GM18870 (cell line): ENCODE data around the gene LRRC8E.

ENCODE experiments used
- ATAC-seq: cut with Tn5 transposase; IDR thresholded peaks from one replicate; pipeline ENCODE4 v1.9.1; 2021; ENCODE audit warnings: moderate library complexity; ENCODE audit not compliant: unreplicated experiment

LRRC8E gene

GRCh38 chr19:7888145-7888825, at the start of gene LRRC8E:
TSS of gene LRRC8E (plus strand) at chr19:7888510. CDS start at chr19:7895604, 7,094 bp downstream.
- no peak for ATAC-seq

DNA sequence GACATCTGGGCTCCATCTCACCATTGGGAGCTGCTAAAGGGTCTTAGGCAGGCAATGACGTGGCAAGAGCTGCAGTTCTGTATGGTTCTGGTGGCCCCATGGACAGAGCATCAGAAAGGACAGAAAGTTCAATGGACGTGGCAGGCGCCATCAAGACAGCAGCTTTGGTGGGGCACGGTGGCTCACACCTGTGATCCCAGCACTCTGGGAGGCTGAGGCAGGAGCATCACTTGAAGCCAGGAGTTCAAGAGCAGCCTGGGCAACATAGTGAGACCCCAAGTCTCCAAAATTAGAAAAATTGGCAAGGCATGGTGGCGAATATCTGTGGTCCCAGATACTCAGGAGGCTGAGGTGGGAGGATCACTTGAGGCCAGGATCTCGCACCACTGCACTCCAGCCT, 48.8 kb upstream of the LRRC8E start:
- no peak for ATAC-seq

DNA sequence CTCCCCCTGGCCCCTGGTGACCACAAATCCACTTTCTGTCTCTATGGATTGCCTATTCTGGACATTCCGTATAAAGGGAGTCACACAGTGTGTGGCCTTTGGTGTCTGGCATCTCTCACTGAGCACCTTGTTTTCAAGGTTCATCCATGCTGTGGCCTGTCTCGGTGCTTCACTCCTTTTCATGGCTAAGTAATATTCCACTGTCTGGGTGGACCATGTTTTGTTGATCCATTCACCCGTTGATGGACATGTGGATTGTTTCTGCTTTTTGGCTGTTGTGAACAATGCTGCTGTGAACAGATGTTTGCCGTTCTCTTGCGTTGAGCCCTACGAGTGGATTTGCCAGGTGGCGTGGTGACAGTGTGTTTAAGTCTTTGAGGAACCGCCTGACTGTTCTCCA, 47.7 kb upstream of the LRRC8E start:
- ATAC-seq, result no peak

- no peak for ATAC-seq
Measured at GRCh38 chr19:7841751-7842660, 46.3 kb upstream of the LRRC8E start.

- no peak for ATAC-seq
Measured at GRCh38 chr19:7842661-7843294, 45.5 kb upstream of the LRRC8E start.

DNA sequence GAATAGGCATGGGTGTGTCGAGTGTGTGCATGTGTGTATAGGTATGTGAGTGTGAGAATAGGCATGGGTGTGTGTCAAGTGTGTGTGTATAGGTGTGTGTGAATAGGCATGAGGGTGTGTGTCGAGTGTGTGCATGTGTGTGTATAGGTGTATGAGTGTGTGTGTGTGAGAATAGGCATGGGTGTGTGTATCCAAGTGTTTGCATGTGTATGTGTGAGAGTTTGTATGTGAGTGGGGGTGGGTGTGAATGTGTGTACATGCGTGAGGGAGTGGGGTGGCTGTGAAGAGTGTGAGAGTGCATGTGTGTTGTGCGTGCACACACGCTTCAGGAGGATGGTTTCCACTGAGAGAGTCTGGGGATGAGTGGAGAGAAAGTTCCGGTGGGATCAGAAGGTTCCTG, 44.8 kb upstream of the LRRC8E start:
- ATAC-seq, result no peak

DNA sequence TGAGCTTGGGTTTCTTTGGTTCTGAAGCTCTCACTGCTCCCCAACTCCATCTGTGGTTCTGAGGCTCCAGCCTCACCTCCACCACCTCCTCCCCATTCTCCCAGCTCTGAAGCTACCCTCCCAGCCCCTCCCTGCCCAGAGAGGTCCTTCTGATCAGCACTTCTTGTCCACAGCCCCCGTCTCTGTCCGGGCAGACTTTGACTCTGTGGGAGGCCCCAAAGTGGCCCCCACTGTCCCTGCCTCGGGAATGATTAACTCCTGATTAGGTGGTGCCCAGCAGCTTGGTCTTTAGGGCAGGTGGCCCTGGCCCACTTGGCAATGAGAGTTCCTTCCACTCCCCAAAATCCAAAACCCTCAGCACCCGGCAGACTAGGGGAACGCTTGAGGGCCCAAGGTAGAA, 43.9 kb upstream of the LRRC8E start:
- ATAC-seq, result no peak

DNA sequence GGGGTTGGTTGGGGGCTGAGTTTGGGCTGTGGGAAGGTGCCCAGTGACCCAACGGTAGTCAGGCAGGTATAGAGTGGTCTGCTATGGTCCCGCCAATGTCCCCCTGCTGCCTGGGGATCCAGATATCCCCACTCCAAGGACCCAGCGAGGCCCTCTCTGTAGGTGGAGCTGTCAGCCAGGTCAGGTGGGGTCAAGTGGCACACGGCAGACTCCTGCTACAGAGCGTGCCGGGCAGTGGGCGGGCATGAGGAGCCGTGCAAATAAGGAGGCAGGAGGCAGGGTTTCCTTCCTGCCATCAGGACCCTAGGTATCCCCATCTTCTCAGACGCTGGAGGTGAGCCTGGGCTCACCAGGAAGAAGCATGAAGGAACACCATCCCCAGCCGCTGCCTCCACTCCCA, 43.4 kb upstream of the LRRC8E start:
- no peak for ATAC-seq

- no peak for ATAC-seq
Measured at GRCh38 chr19:7845390-7846154, 42.7 kb upstream of the LRRC8E start.

GRCh38 chr19:7846155-7846646, 42.1 kb upstream of the LRRC8E start:
- no peak for ATAC-seq

DNA sequence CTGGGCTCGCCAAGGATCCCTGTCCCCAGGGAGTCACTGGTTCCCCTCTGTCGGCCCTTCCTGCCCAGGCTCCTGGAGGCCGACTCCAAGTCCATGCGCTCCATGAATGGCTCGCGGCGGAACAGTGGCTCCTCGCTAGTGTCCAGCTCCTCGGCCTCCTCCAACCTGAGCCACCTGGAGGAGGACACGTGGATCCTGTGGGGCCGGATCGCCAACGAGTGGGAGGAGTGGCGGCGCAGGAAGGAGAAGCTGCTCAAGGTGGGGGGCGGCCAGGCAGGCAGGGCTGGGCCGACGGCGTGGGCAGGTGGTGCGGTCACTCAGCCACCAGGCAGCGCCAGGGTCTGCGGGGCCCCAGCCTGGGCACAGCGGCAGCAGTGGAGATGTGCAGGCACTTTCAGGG, 40.6 kb upstream of the LRRC8E start:
- ATAC-seq, result no peak

DNA sequence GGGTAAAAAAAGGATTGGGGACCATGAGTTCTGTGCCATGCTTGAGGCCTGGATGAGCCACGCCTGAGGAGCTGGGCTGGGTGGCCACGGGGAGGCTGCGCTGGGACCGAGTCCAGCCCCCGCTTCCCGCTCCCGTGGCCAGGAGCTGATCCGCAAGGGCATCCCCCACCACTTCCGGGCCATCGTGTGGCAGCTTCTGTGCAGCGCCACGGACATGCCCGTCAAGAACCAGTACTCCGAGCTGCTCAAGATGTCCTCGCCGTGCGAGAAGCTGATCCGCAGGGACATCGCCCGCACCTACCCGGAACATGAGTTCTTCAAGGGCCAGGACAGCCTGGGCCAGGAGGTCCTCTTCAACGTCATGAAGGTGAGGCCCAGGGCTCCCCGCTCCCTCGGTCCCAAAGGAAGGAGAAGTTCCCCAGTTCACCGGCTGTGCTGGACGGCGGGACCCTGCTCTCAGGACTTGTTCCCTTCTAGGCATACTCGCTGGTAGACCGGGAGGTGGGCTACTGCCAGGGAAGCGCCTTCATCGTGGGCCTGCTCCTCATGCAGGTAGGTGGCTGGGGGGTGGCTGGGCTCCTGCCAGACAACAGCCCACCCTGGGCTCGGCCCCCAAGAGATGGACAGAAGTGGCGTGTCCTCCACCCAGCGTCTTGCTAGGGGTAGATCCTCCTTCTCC, 39.4 kb upstream of the LRRC8E start:
- no peak for ATAC-seq

- ATAC-seq, result no peak
Measured at GRCh38 chr19:7849631-7849999, 38.7 kb upstream of the LRRC8E start.

GRCh38 chr19:7850000-7850813, 38.1 kb upstream of the LRRC8E start:
- ATAC-seq, result no peak

- ATAC-seq, result no peak
Measured at GRCh38 chr19:7850945-7851622, 37.2 kb upstream of the LRRC8E start.

DNA sequence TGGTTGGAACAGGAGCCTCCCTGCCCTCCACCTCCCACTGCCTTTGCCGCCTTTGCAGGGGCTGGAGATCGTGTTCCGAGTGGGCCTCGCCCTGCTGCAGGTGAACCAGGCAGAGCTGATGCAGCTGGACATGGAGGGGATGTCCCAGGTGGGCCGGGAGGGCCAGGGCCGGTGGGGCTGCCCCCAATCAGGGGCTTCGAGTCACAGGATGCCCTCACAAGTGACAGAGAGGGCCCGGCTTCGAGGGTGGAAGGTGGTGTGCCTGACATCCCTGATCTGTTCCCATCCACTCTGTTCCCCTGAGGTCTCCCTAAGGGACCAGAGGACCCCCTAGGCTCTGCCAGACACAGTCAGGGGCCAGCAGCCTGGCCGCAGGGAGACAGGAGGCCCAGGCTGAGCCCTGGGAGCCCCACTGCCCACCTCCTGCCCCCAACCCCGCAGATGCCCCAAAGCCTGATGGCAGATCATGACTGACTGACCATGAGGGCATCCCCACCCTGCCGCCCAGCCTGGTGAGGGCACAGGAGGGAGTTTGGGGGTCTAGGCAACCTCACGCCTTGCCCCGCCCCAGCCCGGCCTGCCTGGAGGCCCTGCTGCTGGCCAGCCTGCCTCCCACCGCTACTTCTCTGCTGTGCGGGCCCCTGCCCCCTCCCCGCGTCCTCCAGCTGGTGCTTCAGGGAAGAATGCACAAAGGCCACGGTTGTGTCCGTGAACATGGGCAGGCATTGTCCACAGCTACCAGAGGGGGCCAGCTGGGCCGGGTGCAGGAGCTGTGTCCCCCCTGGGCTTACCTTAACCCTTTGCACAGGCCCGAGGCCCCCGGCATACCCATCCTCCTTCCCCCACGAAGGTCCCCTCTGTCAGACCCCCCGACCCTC, 36.4 kb upstream of the LRRC8E start:
- no peak for ATAC-seq

GRCh38 chr19:7852851-7853769, 35.2 kb upstream of the LRRC8E start:
- no peak for ATAC-seq
